Measurements from ENCODE around the gene DAZL. TPM values are rescaled to one million over a fixed set of nuclear protein-coding genes. Genes with fewer than 3 reads are reported as not detected.

Gene DAZL
- total RNA-seq, 4 donors from 2014 or later: not detected

- Histone ChIP-seq H3K4me3 (no peak overlapping the region), H3K27ac (no peak overlapping the region), H3K9me3 (no peaks in the 10 kb centered on the region), H3K4me1 (no peaks in the 10 kb centered on the region), H3K27me3 (peaks cover 0 to 14% (median 0%) of the 10 kb centered on the region in 4 donors), H3K36me3 (no peaks in the 10 kb centered on the region)
- intact Hi-C loops (cut with DNase I): no loop called here
- TF ChIP-seq CTCF (IDR thresholded peaks at IDR 0.05) (no peak), POLR2A (IDR thresholded peaks at IDR 0.05) (no peak)
- no peak for DNase-seq
- WGBS, 2 donors: 50 to 67% methylated on average over 3 of the region's 3 CpGs
These were observed 68.2 kb downstream of the DAZL start for GRCh38 chr3:16536996-16537395.

Other genes starting within 250 kb of the DAZL start
- 10 to 100 TPM in 2 of 4 donors, 1 to 10 TPM in 2; 5.0 to 22.7 (median 12.4) TPM for gene RFTN1, start 91.7 kb downstream of the DAZL start, total RNA-seq